GM19035 (cell line): ENCODE data around the gene FAM240B.

Experiments used
- ATAC-seq: cut with Tn5 transposase; IDR thresholded peaks from one replicate; pipeline ENCODE4 v1.9.1; 2021; ENCODE audit not compliant: unreplicated experiment

The FAM240B gene

DNA sequence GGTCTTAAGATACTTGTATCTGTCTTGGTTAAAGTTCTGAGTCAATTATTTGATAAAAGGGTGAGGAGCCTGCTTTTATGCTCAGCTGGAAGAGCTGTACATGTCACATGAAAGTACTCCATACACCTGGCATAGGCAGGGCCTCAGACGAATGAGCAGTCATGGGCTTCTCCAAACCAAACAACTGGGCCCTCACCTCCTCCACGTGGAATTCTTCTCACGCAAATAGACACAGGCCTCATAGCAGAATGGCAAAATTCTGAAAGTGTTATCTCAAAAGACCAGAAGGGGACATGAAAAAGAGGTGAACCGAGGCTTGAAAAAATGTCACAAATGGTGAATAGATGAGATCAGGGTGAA is 48.6 kb downstream of the FAM240B start:
- no peak for ATAC-seq

GRCh38 chr9:38670542-38671371 is 49.2 kb downstream of the FAM240B start:
- no peak for ATAC-seq

DNA sequence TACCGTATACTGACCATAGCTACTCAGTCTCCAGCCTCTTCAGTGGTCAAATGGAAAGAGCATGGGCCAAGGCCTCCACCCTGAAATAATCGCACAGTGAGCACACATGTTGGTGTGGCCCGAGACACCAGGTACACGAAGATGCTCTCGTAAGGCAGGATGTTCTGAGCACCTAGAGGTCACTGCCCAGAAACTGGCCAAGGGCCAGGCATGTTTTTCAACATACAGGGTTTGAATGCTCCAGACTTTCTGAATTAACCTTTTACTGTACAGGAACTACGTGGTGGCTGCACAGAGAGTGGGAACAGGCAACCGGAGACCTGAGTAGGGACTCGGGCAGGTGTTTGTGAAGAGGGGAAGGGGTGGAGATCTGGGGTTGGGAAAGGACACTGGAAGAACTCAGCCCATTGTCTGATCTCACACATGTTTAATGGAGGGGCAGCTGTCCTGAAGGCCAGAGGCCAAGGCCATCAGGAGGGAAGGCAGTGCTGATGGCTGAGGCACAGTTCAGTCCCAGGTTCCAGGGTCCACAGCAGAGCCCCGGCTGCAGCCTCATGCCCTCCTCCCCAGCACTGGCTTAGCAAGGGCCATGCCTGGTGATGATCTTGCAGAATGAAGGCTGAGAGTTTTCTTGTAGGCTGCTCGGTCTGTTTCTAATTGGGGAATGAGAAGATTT is 51.0 kb downstream of the FAM240B start:
- no peak for ATAC-seq

GRCh38 chr9:38662763-38663593 is 57.0 kb downstream of the FAM240B start:
- no peak for ATAC-seq

DNA sequence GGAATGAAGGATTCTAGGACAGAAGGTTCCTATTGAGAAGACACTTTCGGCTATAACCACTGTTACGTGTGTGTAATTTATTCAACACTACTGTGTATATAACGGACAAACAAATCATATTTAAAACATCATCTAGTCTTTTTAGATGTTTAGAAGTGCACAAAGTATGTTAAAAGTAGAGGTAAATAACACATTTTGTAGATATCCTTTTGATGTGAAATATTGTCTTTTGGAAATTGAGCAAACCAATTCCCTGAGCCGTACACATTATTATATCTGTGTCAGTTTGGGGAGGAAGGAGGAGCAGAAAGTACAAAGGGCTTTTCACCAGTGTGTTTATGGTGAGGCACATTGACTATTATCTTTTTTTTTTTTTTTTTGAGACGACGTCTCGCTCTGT is 60.4 kb downstream of the FAM240B start:
- no peak for ATAC-seq

DNA sequence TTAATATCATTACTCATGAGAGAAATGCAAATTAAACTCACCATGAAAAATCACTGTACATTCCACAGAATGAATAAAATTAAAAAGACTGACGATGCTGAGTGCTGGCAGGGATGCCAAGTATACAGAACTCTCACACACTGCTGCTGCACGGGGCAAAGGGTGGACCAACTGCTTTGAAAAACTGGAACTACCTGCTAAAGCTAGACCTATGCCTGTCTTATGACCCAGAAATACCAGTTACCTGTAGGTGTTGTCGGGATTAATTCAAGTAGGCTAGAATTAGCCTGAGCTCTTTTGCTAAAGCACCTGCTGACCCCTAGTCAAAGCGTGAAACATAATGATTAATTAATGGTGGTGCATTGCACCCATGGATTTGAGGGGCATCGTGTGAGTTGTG is 63.0 kb downstream of the FAM240B start:
- no peak for ATAC-seq

DNA sequence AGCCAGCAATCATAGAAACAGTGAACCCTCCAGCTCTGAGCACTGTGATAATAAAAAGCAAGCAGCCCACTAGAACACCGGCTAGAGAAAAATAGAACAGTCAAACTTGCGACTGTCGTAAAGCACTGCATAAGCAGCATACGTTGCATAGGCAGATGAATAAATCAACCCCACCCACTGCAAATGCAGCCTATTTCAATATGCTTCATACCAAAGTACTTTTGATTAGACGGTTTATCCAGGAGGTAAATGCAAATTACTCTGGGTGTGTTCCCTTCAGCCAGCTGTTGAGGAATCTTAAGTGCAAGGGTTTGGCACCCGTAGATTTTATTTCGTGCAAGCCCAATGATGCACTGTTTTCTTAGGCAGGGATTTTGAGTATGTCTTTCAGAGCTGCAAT is 67.4 kb downstream of the FAM240B start:
- ATAC-seq, result no peak

- no peak for ATAC-seq
Measured at GRCh38 chr9:38652044-38652443, 67.9 kb downstream of the FAM240B start.

- ATAC-seq, result no peak
Measured at GRCh38 chr9:38651400-38652042, 68.4 kb downstream of the FAM240B start.

- ATAC-seq, result no peak
Measured at GRCh38 chr9:38650564-38650963, 69.4 kb downstream of the FAM240B start.

DNA sequence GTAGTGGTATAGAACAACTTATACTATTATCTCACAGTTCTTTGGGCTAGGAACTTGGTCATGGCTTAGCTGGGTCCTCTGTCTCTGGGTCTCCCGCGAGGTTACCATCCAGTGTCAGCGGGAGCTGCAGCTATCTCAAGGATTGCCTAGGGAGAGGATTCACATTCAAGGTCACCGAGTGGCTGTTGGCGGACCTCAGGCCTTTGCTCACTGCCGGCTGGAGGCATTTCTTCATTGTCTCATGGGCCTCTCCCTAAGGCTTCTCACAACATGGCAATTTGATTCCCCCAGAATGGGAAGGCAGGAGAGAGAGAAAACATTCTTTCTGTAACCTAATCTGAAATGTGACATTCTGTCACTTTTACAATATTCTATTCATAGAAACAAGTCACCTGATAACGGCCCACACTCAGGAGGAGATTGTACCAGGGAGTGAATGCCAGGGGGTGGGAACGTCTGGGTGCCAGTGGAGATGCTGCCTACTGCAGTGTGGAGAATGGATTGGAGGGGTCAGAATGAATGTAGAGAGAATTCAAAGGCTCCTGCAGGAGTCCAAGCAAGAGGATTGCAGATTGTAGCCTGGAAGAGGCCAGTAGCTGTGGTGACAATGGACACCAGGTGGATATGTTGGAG is 70.1 kb downstream of the FAM240B start:
- ATAC-seq, result no peak

DNA sequence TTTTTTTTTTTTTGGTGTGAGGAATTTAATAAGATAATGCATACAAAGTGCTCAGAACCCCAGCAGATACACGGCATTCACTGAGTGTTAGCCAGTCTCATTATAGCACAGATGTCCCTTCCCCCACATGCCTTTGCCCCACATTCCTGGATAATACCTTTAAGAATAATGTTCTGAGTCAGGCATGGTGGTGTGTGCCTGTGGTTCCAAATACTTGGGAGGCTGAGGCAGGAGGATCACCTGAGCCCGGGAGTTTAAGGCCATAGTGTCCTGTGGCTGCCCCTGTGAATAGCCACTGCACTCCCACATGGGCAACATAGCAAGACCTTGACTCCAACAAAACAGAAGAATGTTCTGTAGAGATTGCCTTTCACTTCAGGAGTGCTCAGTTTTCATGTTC is 75.3 kb downstream of the FAM240B start:
- ATAC-seq, result no peak
